NCI-H460 (cell line): ENCODE results near the gene MAL. TPM values are rescaled to one million over a fixed set of nuclear protein-coding genes. Genes with fewer than 3 reads are reported as not detected.

Source experiments
- DNase-seq: peaks from one replicate; pipeline ENCODE4 v3.0.0-alpha.2; 2016; ENCODE audit warnings: low read depth; ENCODE audit errors: extremely low read depth
- total RNA-seq: library from RNA; depleted of rRNA; stranded (reverse); fragments of >200 nt; shearing (Covaris generic); gene quantifications from 2 replicates; pipeline ENCODE4 v1.2.3, GENCODE V29; 2014

MAL gene
- total RNA-seq, 1 experiment from 2014 or later: not detected

DNA sequence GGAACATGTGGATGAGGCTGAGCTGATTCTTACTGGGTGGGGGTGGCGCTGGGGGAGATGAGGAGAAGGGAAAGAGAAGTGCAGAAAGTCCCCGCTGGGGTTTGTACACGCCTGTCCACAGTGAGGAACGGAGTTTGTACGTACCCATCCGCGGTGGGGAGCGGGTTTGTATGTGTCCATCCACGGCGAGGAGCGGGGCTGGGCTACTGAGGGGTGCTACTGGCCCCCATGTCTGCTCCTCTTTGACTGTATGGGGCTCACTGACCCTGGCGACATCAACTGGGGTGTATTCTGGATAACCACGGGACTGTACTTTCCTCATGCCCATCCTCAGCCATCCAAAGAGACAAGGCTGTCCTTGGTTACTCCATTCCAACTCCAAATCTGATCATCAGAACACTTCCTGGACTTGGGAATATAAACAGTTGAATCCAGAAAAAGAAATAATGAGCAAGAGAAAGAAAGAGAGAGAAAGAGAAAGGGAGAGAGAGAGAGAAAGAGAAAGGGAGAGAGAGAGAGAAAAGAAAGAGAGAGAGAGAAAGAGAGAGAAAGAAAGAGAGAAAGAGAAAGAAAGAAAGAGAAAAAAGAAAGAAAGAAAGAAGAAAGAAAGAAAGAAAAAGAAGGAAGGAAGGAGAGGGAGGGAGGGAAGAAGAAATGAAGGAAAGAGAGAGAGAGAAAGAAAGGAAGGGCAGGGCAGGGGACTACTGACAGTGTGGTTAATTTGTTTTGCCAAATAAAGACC lies 21.0 kb downstream of the MAL start:
- no peak for DNase-seq

DNA sequence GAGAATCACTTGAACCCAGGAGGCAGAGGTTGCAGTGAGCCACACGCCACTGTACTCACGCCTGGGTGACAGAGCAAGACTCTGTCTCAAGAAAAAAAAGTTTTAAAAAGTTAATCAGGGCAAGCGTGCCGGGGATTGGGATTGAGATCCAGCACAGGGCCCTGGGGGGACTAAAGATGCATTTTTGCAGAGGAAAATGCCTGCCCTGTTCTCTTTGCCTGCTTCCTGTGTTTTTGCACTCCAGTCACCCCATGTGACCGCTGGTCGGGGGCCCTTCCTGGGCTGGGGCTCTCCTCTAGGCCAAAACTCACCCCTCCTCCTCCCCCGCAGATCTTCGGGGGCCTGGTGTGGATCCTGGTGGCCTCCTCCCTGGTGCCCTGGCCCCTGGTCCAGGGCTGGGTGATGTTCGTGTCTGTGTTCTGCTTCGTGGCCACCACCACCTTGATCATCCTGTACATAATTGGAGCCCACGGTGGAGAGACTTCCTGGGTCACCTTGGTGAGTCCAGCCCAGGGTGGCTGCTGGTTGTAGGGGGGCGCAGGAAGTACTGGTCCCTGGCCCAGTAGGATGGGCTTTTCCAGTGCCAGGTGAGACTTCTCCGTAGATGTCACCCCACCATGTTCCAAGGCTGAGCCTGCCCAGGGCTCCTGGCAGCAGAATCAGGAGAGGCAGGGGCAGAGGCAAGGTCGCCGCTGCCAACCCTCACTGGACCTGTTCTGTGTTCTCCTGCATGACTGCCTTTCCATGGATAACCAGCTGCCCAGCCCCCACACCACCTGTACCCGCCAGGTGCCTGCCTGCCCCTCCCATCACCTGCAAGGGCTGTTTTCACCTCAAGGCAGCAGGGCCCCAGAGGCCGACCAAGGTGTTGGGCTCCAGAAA lies 22.4 kb downstream of the MAL start:
- no peak for DNase-seq

DNA sequence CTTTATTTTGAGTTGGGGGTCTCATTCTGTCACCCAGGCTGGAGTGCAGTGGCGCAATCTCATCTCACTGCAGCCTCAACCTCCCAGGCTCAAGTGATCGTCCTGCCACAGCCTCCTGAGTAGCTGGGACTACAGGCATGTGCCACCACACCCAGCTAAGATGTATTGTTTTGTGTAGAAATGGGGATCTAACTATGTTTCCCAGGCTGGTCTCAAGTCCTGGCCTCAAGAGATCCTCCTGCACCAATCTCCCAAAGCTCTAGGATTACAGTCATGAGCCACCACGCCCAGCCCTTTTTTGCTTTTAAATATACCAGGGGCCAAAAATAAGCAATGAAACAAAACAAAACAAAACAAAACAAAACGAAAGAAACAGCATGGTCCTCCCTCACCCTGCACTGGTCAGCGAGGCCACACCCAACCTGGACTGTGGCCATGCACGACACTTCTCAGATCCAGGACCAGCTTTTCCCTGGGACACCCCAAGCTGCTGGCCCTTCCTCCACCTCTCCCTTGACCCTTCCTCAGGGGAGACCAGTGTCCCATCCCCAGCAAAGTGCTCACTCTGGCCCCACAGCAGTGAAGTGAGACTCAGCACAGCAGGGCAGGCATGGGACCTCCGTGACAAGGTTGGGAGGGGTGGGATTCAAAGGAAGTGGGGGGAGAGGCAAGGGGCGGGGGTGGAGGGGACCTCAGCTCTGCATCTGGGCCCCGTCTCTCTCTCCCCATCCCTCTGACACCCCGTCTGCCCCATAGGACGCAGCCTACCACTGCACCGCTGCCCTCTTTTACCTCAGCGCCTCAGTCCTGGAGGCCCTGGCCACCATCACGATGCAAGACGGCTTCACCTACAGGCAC lies 23.5 kb downstream of the MAL start:
- no peak for DNase-seq

DNA sequence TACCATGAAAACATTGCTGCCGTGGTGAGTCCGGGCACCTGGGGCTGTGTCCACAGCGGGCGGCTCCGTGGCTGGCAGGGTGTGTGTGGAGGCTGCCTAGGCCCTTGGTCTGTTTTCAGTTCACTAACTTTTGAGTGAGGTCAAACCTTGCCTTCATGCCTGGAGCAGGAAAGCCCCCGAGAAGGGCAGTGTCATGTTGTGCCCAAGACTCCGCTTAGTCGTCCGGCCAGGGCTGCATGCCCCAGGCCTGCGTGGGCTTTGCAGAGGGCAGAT lies 24.1 kb downstream of the MAL start:
- no peak for DNase-seq

DNA sequence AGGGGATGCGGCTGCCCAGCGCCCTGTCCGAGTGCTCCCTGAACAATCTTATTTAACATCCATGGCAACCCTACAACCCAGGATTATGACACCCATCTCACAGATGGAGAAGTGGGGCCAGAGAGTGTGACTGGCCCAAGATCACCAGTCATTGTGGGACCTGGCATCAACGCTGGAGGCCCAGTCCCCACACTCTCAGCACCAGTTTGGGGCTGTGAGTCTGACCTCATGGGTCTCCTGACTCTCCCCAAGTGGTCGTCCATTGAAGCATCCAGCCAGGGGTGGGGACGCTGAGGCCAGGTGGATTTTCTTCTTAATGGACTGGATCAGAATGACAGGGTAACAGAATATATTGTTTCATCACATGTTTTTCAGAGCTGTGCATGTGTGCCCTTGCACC lies 24.5 kb downstream of the MAL start:
- DNase-seq: no peak

DNA sequence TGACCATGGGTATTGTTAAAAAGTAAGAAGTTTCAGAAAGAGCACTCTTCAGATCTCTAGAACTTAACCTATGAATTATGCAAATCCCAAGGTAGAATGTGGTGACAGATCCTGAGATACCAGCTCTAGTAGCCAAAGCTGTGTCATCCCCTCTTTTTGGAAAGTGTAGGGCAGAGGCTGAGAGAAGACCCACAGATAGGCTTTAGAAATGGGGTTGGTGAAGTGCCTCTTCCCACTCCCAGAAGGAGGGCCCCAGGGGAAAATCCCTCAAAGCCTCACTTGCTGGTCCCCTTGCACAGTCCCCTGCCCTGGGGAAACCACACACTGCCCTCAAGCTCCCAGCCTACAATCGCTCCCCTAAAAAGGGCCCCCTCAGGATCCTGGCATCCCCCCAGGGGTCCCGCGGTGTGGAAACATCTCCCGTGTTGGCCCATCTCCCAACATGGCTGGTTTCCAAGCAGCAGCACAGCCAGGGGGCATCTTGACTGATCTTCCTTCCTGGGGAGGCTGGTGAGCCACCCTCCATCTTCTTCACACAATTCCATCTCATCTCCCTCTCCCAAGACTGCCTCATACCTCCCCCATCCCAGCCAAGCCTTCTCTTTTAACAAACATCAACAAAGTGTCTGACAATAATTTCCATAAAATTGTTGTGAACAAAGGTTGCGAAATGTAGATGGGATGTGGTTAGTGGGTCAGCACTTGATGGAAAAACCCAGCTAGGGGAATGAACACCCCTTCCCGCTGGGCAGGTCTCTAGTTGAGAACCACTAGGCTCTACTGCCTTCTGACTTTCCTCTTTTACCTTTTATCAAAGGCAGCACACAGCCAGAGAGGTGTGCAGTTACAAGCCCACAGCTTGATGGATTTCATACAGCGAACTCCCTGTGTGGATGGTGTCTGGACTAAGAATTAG lies 25.1 kb downstream of the MAL start:
- no peak for DNase-seq

DNA sequence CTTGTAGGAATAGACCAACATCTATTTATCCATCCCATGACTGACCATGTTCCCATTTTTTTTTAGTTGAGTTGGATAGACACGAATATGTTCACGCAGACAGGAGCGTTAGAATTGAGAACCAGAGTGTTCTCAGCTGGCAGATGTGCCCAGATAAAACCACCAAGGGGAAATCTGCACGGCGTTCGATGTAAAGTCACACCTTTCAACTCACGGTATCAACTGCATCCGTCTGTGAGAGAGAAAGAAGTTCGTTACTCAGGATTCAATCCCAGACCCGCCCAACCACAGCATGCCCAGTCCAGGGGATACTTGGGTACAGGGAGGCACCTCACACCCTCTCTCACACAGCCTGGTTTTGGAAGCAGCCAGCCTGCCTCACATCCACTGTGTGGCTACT lies 26.1 kb downstream of the MAL start:
- no peak for DNase-seq

DNA sequence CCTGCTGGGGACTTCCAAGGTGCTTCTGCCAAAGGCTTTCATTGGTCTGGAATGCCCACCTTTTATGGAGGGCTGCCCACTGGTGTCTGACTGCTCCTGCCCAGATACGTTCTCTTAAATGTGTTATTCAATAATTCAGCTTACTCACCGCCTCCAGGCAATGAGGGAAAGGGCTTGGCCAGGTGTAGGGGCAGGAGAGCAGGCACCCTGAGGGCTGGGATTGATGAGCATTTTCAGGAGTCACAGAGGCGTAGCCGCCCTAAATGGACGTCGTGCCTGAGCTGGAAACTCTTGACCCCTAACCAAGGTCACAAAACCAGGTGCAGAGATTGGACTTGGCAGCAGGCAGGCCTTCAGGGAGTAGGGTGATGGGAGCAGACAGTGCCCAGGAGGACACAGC lies 26.8 kb downstream of the MAL start:
- DNase-seq: no peak

DNA sequence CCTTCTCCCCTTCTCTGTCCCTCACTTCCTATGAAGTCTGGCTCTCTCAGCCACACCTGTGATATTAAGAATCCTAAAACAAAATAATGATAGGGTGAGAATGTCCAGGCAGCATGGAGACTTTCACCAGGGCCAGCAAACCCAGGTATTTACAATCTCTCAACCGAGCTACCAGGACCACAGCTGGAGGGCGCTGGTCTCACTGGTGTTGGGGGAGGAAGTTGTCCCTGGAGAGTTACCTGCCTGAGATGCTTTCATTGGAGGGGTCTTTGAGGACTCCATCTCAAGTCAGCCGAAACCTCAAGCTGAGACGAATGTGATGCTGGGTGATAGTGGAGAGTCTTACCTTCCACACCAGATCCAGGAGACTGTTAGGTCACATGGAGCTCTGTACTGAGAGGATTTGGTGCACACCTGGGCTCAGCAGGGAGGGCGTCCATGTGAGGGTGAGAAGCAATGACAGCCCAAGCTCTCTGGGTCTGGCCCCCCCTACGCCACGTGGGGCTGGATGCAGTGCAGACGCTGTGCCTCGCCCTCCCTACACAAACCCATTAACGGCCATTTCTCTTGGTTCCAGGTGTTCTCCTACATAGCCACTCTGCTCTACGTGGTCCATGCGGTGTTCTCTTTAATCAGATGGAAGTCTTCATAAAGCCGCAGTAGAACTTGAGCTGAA lies 27.4 kb downstream of the MAL start:
- no peak for DNase-seq

DNA sequence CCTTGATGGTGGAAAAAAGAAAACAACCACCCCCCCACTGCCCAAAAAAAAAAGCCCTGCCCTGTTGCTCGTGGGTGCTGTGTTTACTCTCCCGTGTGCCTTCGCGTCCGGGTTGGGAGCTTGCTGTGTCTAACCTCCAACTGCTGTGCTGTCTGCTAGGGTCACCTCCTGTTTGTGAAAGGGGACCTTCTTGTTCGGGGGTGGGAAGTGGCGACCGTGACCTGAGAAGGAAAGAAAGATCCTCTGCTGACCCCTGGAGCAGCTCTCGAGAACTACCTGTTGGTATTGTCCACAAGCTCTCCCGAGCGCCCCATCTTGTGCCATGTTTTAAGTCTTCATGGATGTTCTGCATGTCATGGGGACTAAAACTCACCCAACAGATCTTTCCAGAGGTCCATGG lies 28.0 kb downstream of the MAL start:
- no peak for DNase-seq

DNA sequence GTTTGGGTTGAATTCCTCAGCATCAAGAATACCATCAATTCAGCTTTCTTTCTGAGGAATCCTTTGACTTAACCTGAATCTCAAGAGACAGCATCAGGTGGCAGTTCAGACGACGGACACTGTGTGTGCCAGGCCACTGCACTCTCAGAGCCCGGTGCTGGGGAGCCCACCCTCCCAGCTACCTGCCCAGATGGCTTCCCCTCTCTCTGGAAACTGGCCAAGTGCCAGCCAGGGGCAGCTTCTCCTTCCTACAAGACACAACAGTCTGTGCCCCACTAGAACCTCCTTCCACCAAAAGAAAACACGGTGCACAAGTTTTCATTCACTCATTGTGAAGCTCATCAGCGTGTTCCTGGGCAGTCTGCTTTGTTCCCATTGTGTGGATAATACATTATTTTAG lies 28.5 kb downstream of the MAL start:
- DNase-seq: no peak

DNA sequence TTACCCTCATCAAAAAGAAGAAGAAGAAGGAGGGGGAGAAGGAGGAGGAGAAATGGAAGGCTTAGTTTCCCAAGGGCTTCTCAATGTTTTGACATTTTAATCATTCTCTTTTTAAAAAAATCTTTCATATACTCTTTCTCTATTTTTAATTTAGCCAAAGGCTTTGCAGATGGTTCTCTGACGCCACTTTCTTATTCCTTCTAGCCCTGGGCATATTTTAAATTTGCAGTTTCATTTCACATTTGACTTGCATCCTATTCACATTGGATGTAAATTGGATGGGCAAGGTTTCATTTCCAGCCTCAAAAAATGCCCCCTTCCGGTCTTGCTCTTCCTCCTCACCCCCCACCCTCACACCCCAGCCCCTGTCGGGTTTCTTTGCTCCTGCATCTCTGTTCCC lies 29.8 kb downstream of the MAL start:
- no peak for DNase-seq

DNA sequence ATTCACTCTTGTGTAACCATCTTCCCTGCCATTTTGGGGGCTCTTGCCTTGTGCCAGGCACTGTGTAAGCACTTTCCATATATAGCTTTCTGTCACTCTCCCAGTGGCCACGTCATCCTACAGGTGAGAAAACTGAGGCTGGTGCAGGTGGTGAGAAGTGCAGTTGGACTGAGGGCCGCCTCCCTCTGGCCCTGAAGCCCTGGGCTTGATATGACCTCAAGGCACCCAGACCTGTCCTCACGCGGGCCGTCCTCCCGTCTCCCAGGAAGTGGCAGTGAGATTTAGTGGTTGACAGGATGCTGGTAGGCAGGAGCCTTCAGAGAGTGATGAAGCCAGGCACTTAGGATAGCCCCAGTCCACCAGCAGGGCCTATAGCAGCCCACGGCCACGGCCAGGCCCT lies 30.5 kb downstream of the MAL start:
- DNase-seq: no peak

DNA sequence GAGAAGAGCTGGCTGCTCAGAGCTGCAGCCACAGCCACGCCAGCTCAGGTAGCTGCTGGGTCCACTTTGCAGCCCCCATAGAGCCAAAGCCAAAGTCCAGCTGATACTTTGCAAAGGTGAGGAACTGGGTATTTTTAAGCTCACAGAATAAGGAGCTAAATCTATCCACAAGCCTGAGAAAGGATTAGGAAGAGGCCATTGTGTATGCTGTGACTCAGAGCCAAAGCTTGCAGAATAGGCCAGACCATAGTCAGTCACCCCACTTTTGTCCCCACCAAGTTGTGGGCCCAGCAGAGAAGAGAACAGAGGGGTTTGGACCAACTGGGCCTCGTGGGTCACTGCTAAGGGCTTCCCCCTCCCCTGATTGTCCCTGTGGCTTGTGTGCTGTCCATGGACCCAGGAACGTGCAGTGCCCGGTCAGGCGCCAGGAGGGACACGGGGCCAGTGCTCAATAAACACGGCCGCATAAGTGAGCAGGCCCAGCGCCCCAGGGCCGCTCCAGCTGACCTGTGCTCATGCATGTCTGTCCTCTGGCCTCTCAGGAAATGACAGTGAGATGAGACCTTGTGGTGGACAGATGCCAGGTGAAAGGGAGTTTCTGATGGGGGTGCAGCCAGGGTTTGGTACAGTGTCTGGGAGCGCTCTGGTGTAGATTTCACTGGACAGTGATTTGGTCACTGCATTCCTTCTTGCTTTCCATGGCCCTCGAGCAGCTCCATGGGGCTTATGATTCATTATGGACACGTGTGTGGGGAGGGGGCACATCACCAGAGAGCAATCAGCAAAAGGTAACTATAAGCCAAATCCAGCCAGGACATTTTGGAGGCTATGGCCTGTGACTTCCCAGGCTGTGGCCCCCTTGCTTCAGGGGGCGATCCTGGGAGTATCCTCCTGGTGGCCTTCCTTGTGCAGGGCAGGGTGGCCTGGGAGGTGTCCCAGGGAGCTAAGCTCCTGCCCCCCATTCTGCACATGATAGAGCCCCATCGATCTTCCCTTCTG lies 31.3 kb downstream of the MAL start:
- DNase-seq: no peak

DNA sequence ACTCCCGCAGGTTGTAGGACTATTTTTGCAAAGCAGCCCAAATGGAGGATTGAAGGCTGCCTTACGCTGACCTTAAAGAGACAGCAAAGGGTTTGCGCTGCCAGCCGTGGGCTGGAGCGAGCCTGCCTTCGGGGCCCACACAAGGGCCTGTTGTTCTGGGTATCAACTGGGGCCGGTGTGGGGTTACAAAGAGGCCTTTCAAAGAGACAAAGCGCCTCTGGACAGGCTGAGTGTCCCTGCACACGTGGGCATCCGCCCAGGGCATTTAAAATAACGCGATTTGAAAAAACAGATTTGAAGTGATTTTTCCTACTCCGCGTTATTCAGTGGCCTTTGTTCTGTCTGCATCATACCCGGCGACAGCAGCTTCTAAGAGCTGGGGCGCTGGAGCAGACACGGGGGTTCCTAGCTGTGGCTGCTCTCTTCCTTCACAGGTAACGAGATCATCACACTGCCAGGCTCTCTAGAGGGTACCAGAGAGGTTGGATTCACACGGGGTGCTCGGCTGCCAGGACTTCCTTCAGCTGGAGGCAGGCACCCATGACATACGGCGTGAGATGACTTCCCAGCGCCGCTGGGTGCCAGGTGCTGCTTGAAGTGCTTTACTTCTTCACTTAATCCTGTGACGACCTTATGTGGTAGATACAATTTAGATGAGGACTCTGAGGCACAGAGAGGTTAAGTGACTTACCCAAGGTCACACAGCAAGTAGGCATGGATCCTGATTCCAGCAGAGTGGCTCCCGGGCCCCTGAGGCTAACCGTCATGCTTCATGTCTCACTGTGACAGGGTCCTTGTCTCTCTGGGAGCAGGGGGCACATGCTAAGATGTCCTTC lies 32.2 kb downstream of the MAL start:
- no peak for DNase-seq

DNA sequence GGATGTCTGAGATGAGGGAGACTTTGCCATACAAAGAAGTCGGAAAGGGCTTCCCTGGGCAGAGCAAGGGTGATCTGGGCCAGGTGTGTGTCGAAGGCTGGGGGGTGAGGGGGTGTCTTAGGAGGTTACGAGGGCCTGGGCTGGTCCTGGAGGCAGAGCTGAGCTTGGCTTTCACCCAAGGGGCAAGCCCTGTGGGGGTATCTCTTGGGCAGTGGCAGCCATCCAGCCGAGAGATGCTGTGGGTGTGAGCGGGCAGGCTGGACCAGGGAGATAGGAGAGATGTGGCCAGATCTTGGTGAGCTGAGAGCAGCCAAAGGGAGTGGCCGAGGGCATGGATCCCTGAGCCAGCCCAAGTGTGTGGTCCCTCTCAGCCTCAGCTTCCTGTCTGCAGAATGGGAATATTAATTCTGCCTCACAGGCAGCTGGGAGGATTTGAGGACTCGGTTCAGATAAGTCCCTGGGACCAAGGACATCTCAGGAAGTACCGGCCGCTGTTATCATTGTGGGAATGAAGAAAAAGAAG lies 33.0 kb downstream of the MAL start:
- DNase-seq: no peak

DNA sequence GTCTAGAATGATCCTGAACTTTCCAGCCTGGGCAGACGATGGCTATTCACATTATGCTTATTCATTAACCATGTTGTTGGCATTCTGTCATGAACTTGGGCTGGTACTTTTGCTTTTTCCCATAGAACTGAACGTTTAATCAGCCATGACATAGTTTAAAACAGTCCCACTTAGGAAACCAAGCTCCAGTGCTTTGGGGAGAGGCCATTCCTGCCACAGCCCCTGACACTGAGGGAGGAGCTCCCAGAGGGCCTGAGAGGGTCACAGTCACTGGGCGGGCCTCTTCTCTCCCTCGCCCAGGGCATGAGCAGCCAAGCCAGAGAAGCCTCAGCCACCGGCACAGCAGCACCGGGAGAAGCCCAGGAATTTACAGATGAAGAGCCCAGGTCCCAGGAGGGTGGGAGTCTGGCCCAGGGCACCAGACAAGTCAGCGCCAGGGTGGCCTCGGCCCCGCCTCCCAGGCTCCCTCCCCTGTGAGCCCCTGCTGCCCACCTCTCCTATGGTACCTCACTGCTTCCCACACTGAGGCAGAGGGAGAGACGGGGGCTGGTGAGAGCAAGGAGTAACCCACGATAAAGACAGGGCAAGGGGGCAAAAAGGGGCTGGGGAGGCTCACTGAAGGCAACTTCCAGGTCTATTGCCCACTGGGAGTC lies 33.6 kb downstream of the MAL start:
- DNase-seq: no peak
